BLaER1 (cell line): ENCODE results near the gene CCDC134.
"Not testable (repeated sequence)": the region's sequence is repeated elsewhere in the genome, so short reads cannot be mapped to it uniquely, and the experiment has no call there.

Experiments
- H3K27ac ChIP-seq: shearing (Covaris generic); formaldehyde crosslinking; 2 replicates; pipeline ENCODE4 v1.8.1; 2022
- H3K27me3 ChIP-seq: shearing (Covaris generic); formaldehyde crosslinking; 2 replicates; pipeline ENCODE4 v1.8.1; 2022
- H3K36me3 ChIP-seq: shearing (Covaris generic); formaldehyde crosslinking; 2 replicates; pipeline ENCODE4 v1.8.1; 2022
- H3K4me1 ChIP-seq: shearing (Covaris generic); formaldehyde crosslinking; 2 replicates; pipeline ENCODE4 v1.8.1; 2022
- H3K4me2 ChIP-seq: shearing (Covaris generic); formaldehyde crosslinking; 2 replicates; pipeline ENCODE4 v1.8.1; 2022
- H3K4me3 ChIP-seq: shearing (Covaris generic); formaldehyde crosslinking; 2 replicates; pipeline ENCODE4 v1.8.1; 2022
- H3K9ac ChIP-seq: shearing (Covaris generic); formaldehyde crosslinking; 2 replicates; pipeline ENCODE4 v1.8.1; 2022
- H3K9me3 ChIP-seq: shearing (Covaris generic); formaldehyde crosslinking; 2 replicates; pipeline ENCODE4 v1.8.1; 2022
- H4K20me1 ChIP-seq: shearing (Covaris generic); formaldehyde crosslinking; 2 replicates; pipeline ENCODE4 v1.8.1; 2022
- Cebpa-rat ChIP-seq: shearing (Covaris generic); IDR thresholded peaks from 2 replicates; pipeline ENCODE4 v1.8.1; 2022

Gene CCDC134

DNA sequence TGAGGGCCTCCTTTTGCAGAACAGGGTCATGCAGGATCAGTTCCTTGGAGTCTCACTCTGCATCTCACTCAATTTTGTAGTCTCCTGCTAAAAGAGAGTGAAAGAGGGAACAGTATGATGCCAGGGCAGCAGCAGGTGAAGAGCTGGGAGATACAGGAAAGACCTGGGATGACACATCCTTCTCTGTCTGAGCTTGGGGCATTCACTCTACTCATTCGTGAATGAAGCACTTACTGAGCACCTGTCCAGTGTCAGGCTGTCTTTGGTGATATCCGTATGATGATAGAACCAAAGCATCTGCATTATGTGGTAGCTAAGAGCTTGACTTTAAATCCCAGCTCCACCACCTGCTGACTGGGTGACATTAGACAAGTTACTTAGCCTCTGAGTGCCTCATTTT lies 46.8 kb downstream of the CCDC134 start:
- no peak overlapping the region for H3K27ac ChIP-seq
- no peaks in the 10 kb centered on the region for H3K27me3 ChIP-seq
- peaks cover 81% of the 10 kb centered on the region for H3K36me3 ChIP-seq
- no peaks in the 10 kb centered on the region for H3K9me3 ChIP-seq
- peaks cover 60% of the 10 kb centered on the region for H3K4me1 ChIP-seq
- H3K9ac ChIP-seq: no peak overlapping the region
- peak overlapping the region; percentile 48; the same call in 1 of the 2 replicates for H3K4me2 ChIP-seq
- no peak for TF ChIP-seq Cebpa-rat
- H4K20me1 ChIP-seq: peaks cover 100% of the 10 kb centered on the region
- H3K4me3 ChIP-seq: no peak overlapping the region

DNA sequence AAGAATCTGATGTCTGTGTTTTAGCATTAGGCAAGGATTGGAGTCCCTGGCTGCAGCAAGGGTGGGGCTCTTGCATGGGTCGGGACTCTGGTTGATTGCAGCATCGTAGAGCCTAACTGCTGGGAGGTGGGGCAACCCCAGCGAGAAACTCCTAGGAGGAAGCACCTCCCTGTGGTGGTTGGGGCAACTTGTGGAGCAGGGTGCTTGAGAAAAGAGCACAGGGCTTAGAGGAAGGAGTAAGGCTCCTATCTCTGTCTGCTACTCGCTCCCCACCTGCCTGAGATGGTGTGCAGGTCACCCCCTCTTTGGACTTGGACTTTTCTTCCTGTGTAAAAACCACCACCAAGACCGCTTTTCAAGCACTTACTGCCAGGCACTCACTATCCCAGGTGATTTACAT lies 48.0 kb downstream of the CCDC134 start:
- Histone ChIP-seq H3K27me3 (no peaks in the 10 kb centered on the region), H3K27ac (no peak overlapping the region), H3K9ac (no peak overlapping the region), H3K4me3 (no peak overlapping the region), H4K20me1 (peaks cover 100% of the 10 kb centered on the region), H3K4me2 (no peak overlapping the region; the same call in 1 of the 2 replicates), H3K9me3 (no peaks in the 10 kb centered on the region), H3K4me1 (peaks cover 55% of the 10 kb centered on the region), H3K36me3 (peaks cover 77% of the 10 kb centered on the region)
- TF ChIP-seq Cebpa-rat: no peak

GRCh38 chr22:41856469-41856868 lies 56.0 kb downstream of the CCDC134 start:
- Histone ChIP-seq H3K4me3 (no peak overlapping the region), H3K4me1 (peaks cover 62% of the 10 kb centered on the region), H4K20me1 (peaks cover 100% of the 10 kb centered on the region), H3K36me3 (peaks cover 26% of the 10 kb centered on the region), H3K27ac (no peak overlapping the region), H3K27me3 (no peaks in the 10 kb centered on the region), H3K9ac (no peak overlapping the region), H3K9me3 (no peaks in the 10 kb centered on the region), H3K4me2 (0 out of 2 replicates have a peak overlapping the region, but pooled peaks have one; percentile 52)
- no peak for TF ChIP-seq Cebpa-rat

DNA sequence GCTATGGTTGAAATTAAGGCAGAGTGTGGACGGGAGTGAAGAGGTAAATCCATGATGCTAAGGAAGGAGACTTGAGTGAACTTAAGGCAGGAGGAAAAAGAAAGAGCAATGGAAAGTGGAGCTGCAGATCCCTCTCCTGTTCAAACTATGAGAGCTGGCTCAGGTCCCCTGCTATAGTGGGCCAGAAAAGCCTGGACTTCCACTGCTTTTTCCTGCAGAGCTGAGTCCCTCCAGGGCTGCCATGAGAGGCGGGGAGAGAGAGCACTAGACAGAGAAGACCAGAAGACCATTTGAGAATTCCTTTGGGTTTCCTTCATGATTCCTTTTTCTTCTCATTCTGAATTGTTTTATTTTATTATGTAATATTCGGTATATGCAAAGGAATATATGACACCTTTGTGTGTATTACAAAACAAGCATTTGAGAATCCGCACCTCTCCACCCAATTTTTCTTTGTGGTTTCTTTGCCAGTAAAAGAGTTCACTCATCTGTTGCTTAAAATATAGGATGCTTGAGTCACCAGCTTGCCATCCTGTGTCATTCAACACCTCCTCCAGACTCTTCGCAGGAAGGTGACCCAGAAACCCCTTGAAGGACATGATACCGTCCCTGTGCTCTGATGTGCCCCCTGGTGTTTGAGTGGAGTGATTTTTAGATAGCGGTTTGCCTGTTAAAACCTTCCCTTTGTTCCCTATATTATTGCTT lies 56.8 kb downstream of the CCDC134 start:
- peaks cover 70% of the 10 kb centered on the region for H3K4me1 ChIP-seq

GRCh38 chr22:41857860-41858199 lies 57.4 kb downstream of the CCDC134 start:
- no peak overlapping the region for H3K4me3 ChIP-seq
- peaks cover 18% of the 10 kb centered on the region for H3K36me3 ChIP-seq
- H4K20me1 ChIP-seq: peaks cover 100% of the 10 kb centered on the region
- H3K4me2 ChIP-seq: peak overlapping the region; percentile 52
- H3K9ac ChIP-seq: no peak overlapping the region
- H3K9me3 ChIP-seq: no peaks in the 10 kb centered on the region
- H3K27me3 ChIP-seq: no peaks in the 10 kb centered on the region
- H3K4me1 ChIP-seq: peaks cover 73% of the 10 kb centered on the region
- TF ChIP-seq Cebpa-rat: no peak
- no peak overlapping the region for H3K27ac ChIP-seq

More for the DNA sequence above, 56.8 kb downstream of the CCDC134 start:
- Histone ChIP-seq H3K9me3 (no peaks in the 10 kb centered on the region), H3K27ac (no peak overlapping the region), H3K9ac (no peak overlapping the region), H3K4me3 (no peak overlapping the region), H3K4me2 (peak overlapping the region; percentile 52), H3K36me3 (peaks cover 20% of the 10 kb centered on the region), H3K27me3 (no peaks in the 10 kb centered on the region), H4K20me1 (peaks cover 100% of the 10 kb centered on the region)
- no peak for TF ChIP-seq Cebpa-rat

GRCh38 chr22:41862160-41862529 lies 61.7 kb downstream of the CCDC134 start:
- H3K27me3 ChIP-seq: no peaks in the 10 kb centered on the region
- 0 out of 2 replicates have a peak overlapping the region, but pooled peaks have one; percentile 12 for H3K9ac ChIP-seq
- TF ChIP-seq Cebpa-rat: no peak
- peaks cover 97% of the 10 kb centered on the region for H4K20me1 ChIP-seq
- no peaks in the 10 kb centered on the region for H3K9me3 ChIP-seq
- no peak overlapping the region for H3K4me3 ChIP-seq
- H3K27ac ChIP-seq: peak overlapping the region; percentile 19
- H3K4me2 ChIP-seq: peak overlapping the region; percentile 26
- H3K36me3 ChIP-seq: peaks cover 31% of the 10 kb centered on the region
- H3K4me1 ChIP-seq: peaks cover 63% of the 10 kb centered on the region

DNA sequence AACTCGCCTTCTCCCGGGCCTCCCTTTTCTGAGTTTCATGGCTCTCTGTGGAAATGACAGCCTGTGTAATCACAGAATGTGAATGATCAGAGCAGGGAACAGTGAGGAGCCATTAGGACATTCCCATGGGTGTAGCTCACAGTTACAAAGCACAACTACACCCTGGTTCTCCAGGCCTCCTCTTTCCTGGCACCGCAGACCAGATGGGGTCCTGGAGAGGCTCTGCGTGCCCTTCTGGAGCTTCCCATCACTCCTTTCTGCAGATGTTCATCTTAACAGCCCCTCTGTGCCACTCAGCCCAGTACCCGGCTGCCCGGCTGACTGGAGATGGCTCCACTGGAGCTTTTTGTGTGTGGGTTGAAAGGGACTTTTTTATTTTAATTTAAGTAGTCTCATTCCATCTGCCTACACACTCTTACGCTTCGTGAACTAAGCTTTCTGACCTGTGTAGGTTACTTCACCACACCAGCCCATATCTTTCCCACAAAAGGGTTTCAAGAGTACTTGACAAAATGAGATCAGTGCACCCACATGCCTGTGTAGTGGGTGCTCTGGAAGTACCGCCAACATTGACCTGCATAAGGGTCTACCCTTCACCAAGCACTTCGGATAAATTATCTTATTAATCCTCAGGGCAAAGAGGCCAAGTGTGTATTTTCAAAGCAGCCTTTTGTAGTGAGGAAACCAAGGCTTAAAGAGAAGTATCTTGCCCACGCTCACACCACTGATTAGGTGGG lies 62.2 kb downstream of the CCDC134 start:
- Histone ChIP-seq H3K4me3 (no peak overlapping the region), H4K20me1 (peaks cover 97% of the 10 kb centered on the region), H3K4me2 (peak overlapping the region; percentile 26), H3K27ac (peak overlapping the region; percentile 19), H3K27me3 (no peaks in the 10 kb centered on the region), H3K4me1 (peaks cover 61% of the 10 kb centered on the region), H3K9me3 (no peaks in the 10 kb centered on the region), H3K9ac (0 out of 2 replicates have a peak overlapping the region, but pooled peaks have one; percentile 12), H3K36me3 (peaks cover 37% of the 10 kb centered on the region)
- no peak for TF ChIP-seq Cebpa-rat

- peaks cover 97% of the 10 kb centered on the region for H4K20me1 ChIP-seq
Measured at GRCh38 chr22:41863472-41863871, 63.0 kb downstream of the CCDC134 start.

GRCh38 chr22:41868556-41868955 lies 68.1 kb downstream of the CCDC134 start:
- H3K4me2 ChIP-seq: no peak overlapping the region
- H3K27me3 ChIP-seq: no peaks in the 10 kb centered on the region
- H4K20me1 ChIP-seq: peaks cover 76% of the 10 kb centered on the region
- peaks cover 94% of the 10 kb centered on the region for H3K36me3 ChIP-seq
- H3K9me3 ChIP-seq: no peaks in the 10 kb centered on the region
- H3K4me1 ChIP-seq: peaks cover 20% of the 10 kb centered on the region; the same call in 1 of the 2 replicates
- no peak overlapping the region for H3K27ac ChIP-seq
- no peak overlapping the region for H3K4me3 ChIP-seq
- TF ChIP-seq Cebpa-rat: no peak
- no peak overlapping the region for H3K9ac ChIP-seq

More at GRCh38 chr22:41863472-41863871, 63.0 kb downstream of the CCDC134 start:
- Histone ChIP-seq H3K4me1 (peaks cover 61% of the 10 kb centered on the region), H3K9ac (no peak overlapping the region), H3K36me3 (peaks cover 44% of the 10 kb centered on the region), H3K27ac (no peak overlapping the region; the same call in 1 of the 2 replicates), H3K4me2 (no peak overlapping the region), H3K4me3 (no peak overlapping the region), H3K9me3 (no peaks in the 10 kb centered on the region), H3K27me3 (no peaks in the 10 kb centered on the region)
- no peak for TF ChIP-seq Cebpa-rat

GRCh38 chr22:41870081-41870480 lies 69.6 kb downstream of the CCDC134 start:
- peaks cover 64% of the 10 kb centered on the region for H4K20me1 ChIP-seq
- H3K27me3 ChIP-seq, H3K9ac ChIP-seq, H3K9me3 ChIP-seq, H3K4me3 ChIP-seq, H3K4me2 ChIP-seq, H3K27ac ChIP-seq: not testable (repeated sequence)
- peaks cover 100% of the 10 kb centered on the region for H3K36me3 ChIP-seq
- peaks cover 14% of the 10 kb centered on the region; the same call in 1 of the 2 replicates for H3K4me1 ChIP-seq
